Hematopoietic multipotent progenitor cell treated with erythropoietin and hydrocortisone succinate and interleukin-3 and kit ligand, for 8 days (in vitro differentiated cells): ENCODE results near the gene AIG1.
A peak's percentile ranks its signal among the peaks of the same experiment; 100 is the strongest.
"Not testable (repeated sequence)": the region's sequence is repeated elsewhere in the genome, so short reads cannot be mapped to it uniquely, and the experiment has no call there.

Experiments used
- DNase-seq: peaks from one replicate; pipeline ENCODE4 v3.0.0-alpha.2; 2015

Gene AIG1

GRCh38 chr6:143336446-143337152 lies 275.9 kb downstream of the AIG1 start:
- no peak for DNase-seq

- peak; percentile 42 for DNase-seq
Observed at GRCh38 chr6:143337201-143337949, 276.7 kb downstream of the AIG1 start.

GRCh38 chr6:143339223-143339622 lies 278.5 kb downstream of the AIG1 start:
- DNase-seq = no peak

- DNase-seq = not testable (repeated sequence)
Observed at GRCh38 chr6:143345477-143345876, 284.8 kb downstream of the AIG1 start.

GRCh38 chr6:143346004-143346403 lies 285.3 kb downstream of the AIG1 start:
- DNase-seq = peak; percentile 9

- DNase-seq = no peak
Observed at GRCh38 chr6:143348531-143348930, 287.8 kb downstream of the AIG1 start.

- DNase-seq = no peak
Observed at GRCh38 chr6:143349530-143349929, 288.8 kb downstream of the AIG1 start.

- DNase-seq = no peak
Observed at GRCh38 chr6:143356101-143356880, 295.6 kb downstream of the AIG1 start.

- no peak for DNase-seq
Observed at GRCh38 chr6:143357152-143357551, 296.5 kb downstream of the AIG1 start.

GRCh38 chr6:143357561-143358255 lies 297.0 kb downstream of the AIG1 start:
- DNase-seq = no peak

- DNase-seq = no peak
Observed at GRCh38 chr6:143361536-143362191, 301.0 kb downstream of the AIG1 start.

- DNase-seq = no peak
Observed at GRCh38 chr6:143362192-143362558, 301.5 kb downstream of the AIG1 start.

- DNase-seq = no peak
Observed at GRCh38 chr6:143363299-143363698, 302.6 kb downstream of the AIG1 start.

- DNase-seq = peak; percentile 5
Observed at GRCh38 chr6:143368426-143368825, 307.7 kb downstream of the AIG1 start.

- no peak for DNase-seq
Observed at GRCh38 chr6:143369971-143370370, 309.3 kb downstream of the AIG1 start.

- no peak for DNase-seq
Observed at GRCh38 chr6:143370812-143371370, 310.2 kb downstream of the AIG1 start.

GRCh38 chr6:143372199-143372882 lies 311.7 kb downstream of the AIG1 start:
- no peak for DNase-seq

- no peak for DNase-seq
Observed at GRCh38 chr6:143374014-143374413, 313.3 kb downstream of the AIG1 start.

GRCh38 chr6:143375022-143375585 lies 314.4 kb downstream of the AIG1 start:
- DNase-seq = no peak

- no peak for DNase-seq
Observed at GRCh38 chr6:143376375-143376774, 315.7 kb downstream of the AIG1 start.

GRCh38 chr6:143376861-143377260 lies 316.2 kb downstream of the AIG1 start:
- DNase-seq = no peak
